Measurements from ENCODE around the gene APLN. TPM values are rescaled to one million over a fixed set of nuclear protein-coding genes. Genes with fewer than 3 reads are reported as not detected.

Gene APLN
- total and polyA plus RNA-seq, 9 of the 15 experiments (the other 6 are each of a cell fraction or from before 2014, with no cell fraction given): 0.04 to 0.06 TPM; not detected in 7

DNA sequence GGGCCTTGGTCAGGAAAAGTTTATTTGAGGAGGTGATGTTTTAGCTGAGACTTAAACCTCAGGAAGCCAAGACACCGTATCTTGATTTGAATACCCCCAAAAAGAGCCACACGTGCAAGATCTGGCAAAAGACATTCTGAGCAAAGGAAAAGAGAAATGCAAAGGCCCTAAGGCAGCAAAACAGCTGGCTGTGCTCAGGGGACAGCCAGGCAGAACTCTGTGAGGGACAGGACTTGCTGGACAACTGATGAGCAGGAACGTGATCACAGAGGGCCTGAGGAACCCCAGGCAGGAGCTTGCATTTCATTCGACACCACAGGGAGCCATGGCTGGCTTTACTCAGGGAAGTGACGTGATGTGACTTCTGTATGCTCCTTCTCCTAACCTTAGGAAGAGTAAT lies 58.7 kb downstream of the APLN start (continued):
- TF ChIP-seq TRIM25 (IDR thresholded peaks at IDR 0.05; ENCODE audit: borderline replicate concordance): no peak

Other genes starting within 250 kb of the APLN start
- 1.1 and 1.7 TPM in 2 replicates for gene SMARCA1, start 131.5 kb downstream of the APLN start, total RNA-seq (2014; rRNA removed)
- 2.0 and 2.6 TPM in 2 replicates for gene SMARCA1, start 131.5 kb downstream of the APLN start, total RNA-seq (2014; rRNA removed; fragmentation: Illumina TruSeq; extraction: Trizol)
- 3.0 and 3.1 TPM in 2 replicates for gene SMARCA1, start 131.5 kb downstream of the APLN start, total RNA-seq (2015; rRNA removed; fragmentation: Illumina TruSeq; extraction: Trizol)
- gene SMARCA1, start 131.5 kb downstream of the APLN start, total RNA-seq (2021): 1.7 TPM in 2 replicates
- gene SMARCA1, start 131.5 kb downstream of the APLN start, polyA plus RNA-seq (2011; rRNA removed): 0.68 and 2.9 TPM in 2 replicates
- gene SMARCA1, start 131.5 kb downstream of the APLN start, polyA plus RNA-seq (2014; fragmentation: Illumina TruSeq; extraction: Trizol): 1.8 and 2.4 TPM in 2 replicates
- gene SMARCA1, start 131.5 kb downstream of the APLN start, polyA plus RNA-seq (2014; fragmentation: Nextera tagmentation; extraction: Ambion mirVana): under 1 TPM; 0.42 to 0.52 TPM
- gene SMARCA1, start 131.5 kb downstream of the APLN start, polyA plus RNA-seq (2014; rRNA removed): 1.8 and 2.0 TPM in 2 replicates
- gene OCRL, start 114.7 kb downstream of the APLN start, total RNA-seq (2014; rRNA removed): 5.9 and 6.1 TPM in 2 replicates
- 11.7 and 13.2 TPM in 2 replicates for gene OCRL, start 114.7 kb downstream of the APLN start, total RNA-seq (2014; rRNA removed; fragmentation: Illumina TruSeq; extraction: Trizol)
- gene OCRL, start 114.7 kb downstream of the APLN start, total RNA-seq (2015; rRNA removed; fragmentation: Illumina TruSeq; extraction: Trizol): 10.6 and 11.9 TPM in 2 replicates
- 12.3 and 12.4 TPM in 2 replicates for gene OCRL, start 114.7 kb downstream of the APLN start, total RNA-seq (2021)
- 20.0 and 23.4 TPM in 2 replicates for gene OCRL, start 114.7 kb downstream of the APLN start, polyA plus RNA-seq (2011; rRNA removed)
- 15.0 and 16.0 TPM in 2 replicates for gene OCRL, start 114.7 kb downstream of the APLN start, polyA plus RNA-seq (2014; fragmentation: Illumina TruSeq; extraction: Trizol)
- gene OCRL, start 114.7 kb downstream of the APLN start, polyA plus RNA-seq (2014; fragmentation: Nextera tagmentation; extraction: Ambion mirVana): 1 to 10 TPM; 2.2 to 3.7 TPM
- 14.3 and 14.4 TPM in 2 replicates for gene OCRL, start 114.7 kb downstream of the APLN start, polyA plus RNA-seq (2014; rRNA removed)
- gene XPNPEP2, start 84.0 kb upstream of the APLN start, total RNA-seq (2014; rRNA removed): not detected in 2 replicates
- not detected in 2 replicates for gene XPNPEP2, start 84.0 kb upstream of the APLN start, total RNA-seq (2014; rRNA removed; fragmentation: Illumina TruSeq; extraction: Trizol)
- gene XPNPEP2, start 84.0 kb upstream of the APLN start, total RNA-seq (2015; rRNA removed; fragmentation: Illumina TruSeq; extraction: Trizol): not detected in 2 replicates
- 0.04 TPM in 1 of 2 replicates, not detected in the other for gene XPNPEP2, start 84.0 kb upstream of the APLN start, total RNA-seq (2021)
- gene XPNPEP2, start 84.0 kb upstream of the APLN start, polyA plus RNA-seq (2011; rRNA removed): 0.01 TPM in 1 of 2 replicates, not detected in the other
- gene XPNPEP2, start 84.0 kb upstream of the APLN start, polyA plus RNA-seq (2014; fragmentation: Illumina TruSeq; extraction: Trizol): 0.13 TPM in 1 of 2 replicates, not detected in the other
- under 1 TPM in 1 of 2 experiments, not detected in 1; 0.03 TPM for gene XPNPEP2, start 84.0 kb upstream of the APLN start, polyA plus RNA-seq (2014; fragmentation: Nextera tagmentation; extraction: Ambion mirVana)
- gene XPNPEP2, start 84.0 kb upstream of the APLN start, polyA plus RNA-seq (2014; rRNA removed): 0.19 TPM in 1 of 2 replicates, not detected in the other
- 0.08 and 0.14 TPM in 2 replicates for gene SASH3, start 125.0 kb upstream of the APLN start, total RNA-seq (2014; rRNA removed)
- gene SASH3, start 125.0 kb upstream of the APLN start, total RNA-seq (2014; rRNA removed; fragmentation: Illumina TruSeq; extraction: Trizol): 0.06 and 0.07 TPM in 2 replicates
- gene SASH3, start 125.0 kb upstream of the APLN start, total RNA-seq (2015; rRNA removed; fragmentation: Illumina TruSeq; extraction: Trizol): 0.72 and 1.1 TPM in 2 replicates
- 0.34 and 0.35 TPM in 2 replicates for gene SASH3, start 125.0 kb upstream of the APLN start, total RNA-seq (2021)
- gene SASH3, start 125.0 kb upstream of the APLN start, polyA plus RNA-seq (2011; rRNA removed): 0.06 and 0.08 TPM in 2 replicates
- gene SASH3, start 125.0 kb upstream of the APLN start, polyA plus RNA-seq (2014; fragmentation: Illumina TruSeq; extraction: Trizol): 0.10 and 0.14 TPM in 2 replicates
- gene SASH3, start 125.0 kb upstream of the APLN start, polyA plus RNA-seq (2014; fragmentation: Nextera tagmentation; extraction: Ambion mirVana): under 1 TPM; 0.03 to 0.06 TPM
- gene SASH3, start 125.0 kb upstream of the APLN start, polyA plus RNA-seq (2014; rRNA removed): 0.08 and 0.13 TPM in 2 replicates
- gene ZDHHC9, start 188.9 kb upstream of the APLN start, total RNA-seq (2014; rRNA removed): 7.2 and 10.8 TPM in 2 replicates
- gene ZDHHC9, start 188.9 kb upstream of the APLN start, total RNA-seq (2014; rRNA removed; fragmentation: Illumina TruSeq; extraction: Trizol): 9.3 and 10.5 TPM in 2 replicates
- 6.4 and 6.8 TPM in 2 replicates for gene ZDHHC9, start 188.9 kb upstream of the APLN start, total RNA-seq (2015; rRNA removed; fragmentation: Illumina TruSeq; extraction: Trizol)
- gene ZDHHC9, start 188.9 kb upstream of the APLN start, total RNA-seq (2021): 16.9 and 18.8 TPM in 2 replicates
- gene ZDHHC9, start 188.9 kb upstream of the APLN start, polyA plus RNA-seq (2011; rRNA removed): 13.1 and 18.9 TPM in 2 replicates
- gene ZDHHC9, start 188.9 kb upstream of the APLN start, polyA plus RNA-seq (2014; fragmentation: Illumina TruSeq; extraction: Trizol): 17.8 and 22.4 TPM in 2 replicates
- gene ZDHHC9, start 188.9 kb upstream of the APLN start, polyA plus RNA-seq (2014; fragmentation: Nextera tagmentation; extraction: Ambion mirVana): 1 to 10 TPM; 7.2 to 7.3 TPM
- 8.0 and 9.1 TPM in 2 replicates for gene ZDHHC9, start 188.9 kb upstream of the APLN start, polyA plus RNA-seq (2014; rRNA removed)